ENCODE data around the gene DMD.

DMD gene

GRCh38 chrX:33204889-33205288 lies 6.5 kb downstream of the DMD start:
- no peak for TF ChIP-seq CTCF (IDR thresholded peaks at IDR 0.05)
- Histone ChIP-seq H3K27ac (peak overlapping the region; percentile 13 to 35), H3K4me3 (peak overlapping the region; percentile 48)
- no peak for DNase-seq (ENCODE audit: low spot score)

GRCh38 chrX:33198561-33199279 lies 12.6 kb downstream of the DMD start:
- TF ChIP-seq CTCF (IDR thresholded peaks at IDR 0.05): no peak
- no peak for DNase-seq (ENCODE audit: low spot score)

GRCh38 chrX:33195698-33196097 lies 15.7 kb downstream of the DMD start:
- no peak overlapping the region for H3K4me3 ChIP-seq
- no peak for TF ChIP-seq CTCF (IDR thresholded peaks at IDR 0.05)
- H3K27ac ChIP-seq: peak overlapping the region in 1 of 2 donors; percentile 68
- DNase-seq (ENCODE audit: low spot score): no peak

More at GRCh38 chrX:33198561-33199279, 12.6 kb downstream of the DMD start:
- Histone ChIP-seq H3K27ac (no peak overlapping the region), H3K4me3 (no peak overlapping the region)

GRCh38 chrX:33194876-33195433 lies 16.4 kb downstream of the DMD start:
- Histone ChIP-seq H3K4me3 (peak overlapping the region; percentile 58), H3K27ac (peak overlapping the region in 1 of 2 donors; percentile 68)
- no peak for TF ChIP-seq CTCF (IDR thresholded peaks at IDR 0.05)
- no peak for DNase-seq (ENCODE audit: low spot score)

- no peak for DNase-seq (ENCODE audit: low spot score)
- H3K4me3 ChIP-seq: no peak overlapping the region
- H3K27ac ChIP-seq: no peak overlapping the region
- no peak for TF ChIP-seq CTCF (IDR thresholded peaks at IDR 0.05)
These were observed 17.1 kb downstream of the DMD start for GRCh38 chrX:33194289-33194688.

- Histone ChIP-seq H3K4me3 (no peak overlapping the region), H3K27ac (no peak overlapping the region)
- no peak for TF ChIP-seq CTCF (IDR thresholded peaks at IDR 0.05)
- DNase-seq (ENCODE audit: low spot score): no peak
These were observed 21.3 kb downstream of the DMD start for GRCh38 chrX:33190016-33190415.

- TF ChIP-seq CTCF (IDR thresholded peaks at IDR 0.05): no peak
These were observed 22.5 kb downstream of the DMD start for GRCh38 chrX:33188881-33189280.

More at GRCh38 chrX:33188881-33189280, 22.5 kb downstream of the DMD start:
- Histone ChIP-seq H3K27ac (peak overlapping the region in 1 of 2 donors; percentile 19), H3K4me3 (no peak overlapping the region)
- DNase-seq (ENCODE audit: low spot score): no peak
